ENCODE data around the gene ZYX. TPM values are rescaled to one million over a fixed set of nuclear protein-coding genes. Genes with fewer than 3 reads are reported as not detected.

ZYX gene
- total and polyA plus RNA-seq, 9 of the 15 experiments (the other 6 are each of a cell fraction or from before 2014, with no cell fraction given), result 1.8 to 130 (median 15.7) TPM

GRCh38 chr7:143381427-143382125 lies 431 bp downstream of the ZYX start (continued):
- TF ChIP-seq ZBTB11 (CRISPR knock-in tag; IDR thresholded peaks at IDR 0.05) (peak in 1 of 3 experiments; percentile 65; a peak in 1 of 6 replicates), NCOA1 (IDR thresholded peaks at IDR 0.05; ENCODE audit: low read depth) (no peak), STAT6 (CRISPR knock-in tag; IDR thresholded peaks at IDR 0.05) (no peak), RBM25 (IDR thresholded peaks at IDR 0.05; ENCODE audit: low read depth, low read length, severe bottlenecking) (no peak), NBN (IDR thresholded peaks at IDR 0.05; ENCODE audit: low read depth) (0 out of 2 replicates have a peak, but pooled peaks have one; percentile 16), NFE2L1 (tag; IDR thresholded peaks at IDR 0.05; ENCODE audit: borderline replicate concordance, low read depth) (no peak), SMARCB1 (IDR thresholded peaks at IDR 0.05; ENCODE audit: insufficient read length, low read depth) (no peak), ZSCAN29 (IDR thresholded peaks at IDR 0.05) (no peak), HDAC3 (IDR thresholded peaks at IDR 0.05; ENCODE audit: borderline replicate concordance, partially characterized antibody) (no peak), CXXC5 (CRISPR knock-in tag; IDR thresholded peaks at IDR 0.05) (no peak), RB1 (IDR thresholded peaks at IDR 0.05; ENCODE audit: low read depth) (no peak), ZBED1 (IDR thresholded peaks at IDR 0.05) (no peak), STAT5A (IDR thresholded peaks at IDR 0.05; ENCODE audit: borderline replicate concordance, low read length) (no peak), LARP7 (IDR thresholded peaks at IDR 0.05) (no peak)
- TF ChIP-seq, protein P1, sequence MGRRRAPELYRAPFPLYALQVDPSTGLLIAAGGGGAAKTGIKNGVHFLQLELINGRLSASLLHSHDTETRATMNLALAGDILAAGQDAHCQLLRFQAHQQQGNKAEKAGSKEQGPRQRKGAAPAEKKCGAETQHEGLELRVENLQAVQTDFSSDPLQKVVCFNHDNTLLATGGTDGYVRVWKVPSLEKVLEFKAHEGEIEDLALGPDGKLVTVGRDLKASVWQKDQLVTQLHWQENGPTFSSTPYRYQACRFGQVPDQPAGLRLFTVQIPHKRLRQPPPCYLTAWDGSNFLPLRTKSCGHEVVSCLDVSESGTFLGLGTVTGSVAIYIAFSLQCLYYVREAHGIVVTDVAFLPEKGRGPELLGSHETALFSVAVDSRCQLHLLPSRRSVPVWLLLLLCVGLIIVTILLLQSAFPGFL (CRISPR knock-in tag; IDR thresholded peaks at IDR 0.05), result no peak
- TF ChIP-seq, protein P2, sequence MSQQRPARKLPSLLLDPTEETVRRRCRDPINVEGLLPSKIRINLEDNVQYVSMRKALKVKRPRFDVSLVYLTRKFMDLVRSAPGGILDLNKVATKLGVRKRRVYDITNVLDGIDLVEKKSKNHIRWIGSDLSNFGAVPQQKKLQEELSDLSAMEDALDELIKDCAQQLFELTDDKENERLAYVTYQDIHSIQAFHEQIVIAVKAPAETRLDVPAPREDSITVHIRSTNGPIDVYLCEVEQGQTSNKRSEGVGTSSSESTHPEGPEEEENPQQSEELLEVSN (IDR thresholded peaks at IDR 0.05; ENCODE audit: borderline replicate concordance in 1 of 2, extremely low read depth in 1 of 2, insufficient read depth in 1 of 2, insufficient read length in 1 of 2, low read depth in 1 of 2, low read length in 1 of 2, poor library complexity in 1 of 2, severe bottlenecking in 1 of 2), result no peak
- TF ChIP-seq, protein P3, sequence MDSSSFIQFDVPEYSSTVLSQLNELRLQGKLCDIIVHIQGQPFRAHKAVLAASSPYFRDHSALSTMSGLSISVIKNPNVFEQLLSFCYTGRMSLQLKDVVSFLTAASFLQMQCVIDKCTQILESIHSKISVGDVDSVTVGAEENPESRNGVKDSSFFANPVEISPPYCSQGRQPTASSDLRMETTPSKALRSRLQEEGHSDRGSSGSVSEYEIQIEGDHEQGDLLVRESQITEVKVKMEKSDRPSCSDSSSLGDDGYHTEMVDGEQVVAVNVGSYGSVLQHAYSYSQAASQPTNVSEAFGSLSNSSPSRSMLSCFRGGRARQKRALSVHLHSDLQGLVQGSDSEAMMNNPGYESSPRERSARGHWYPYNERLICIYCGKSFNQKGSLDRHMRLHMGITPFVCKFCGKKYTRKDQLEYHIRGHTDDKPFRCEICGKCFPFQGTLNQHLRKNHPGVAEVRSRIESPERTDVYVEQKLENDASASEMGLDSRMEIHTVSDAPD (CRISPR knock-in tag; IDR thresholded peaks at IDR 0.05), result no peak

Data from K562 (cell line).